ENCODE measurements around the gene SMAD5.

Gene SMAD5

DNA sequence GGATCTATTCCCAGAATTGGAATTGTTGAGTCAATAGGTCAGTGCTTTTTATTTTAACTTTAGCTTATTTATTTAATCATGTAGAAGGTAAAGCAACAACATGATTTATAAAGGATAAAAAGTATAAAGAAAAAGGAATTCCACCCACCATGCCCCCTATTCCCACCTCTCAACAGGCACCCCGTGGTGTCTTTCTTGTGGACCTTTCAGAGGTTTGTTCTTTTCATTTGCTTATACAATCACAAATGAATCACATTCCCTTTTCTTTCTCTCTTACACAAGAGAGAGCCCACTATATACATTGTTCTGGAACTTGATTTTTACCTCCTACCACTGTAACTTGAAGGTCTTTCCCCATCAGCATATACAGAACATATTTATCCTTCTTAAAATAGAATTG, 97.5 kb downstream of the SMAD5 start:
- no peak for DNase-seq

GRCh38 chr5:136232316-136232715, 99.7 kb downstream of the SMAD5 start:
- no peak for DNase-seq

Data from activated effector memory CD4-positive, alpha-beta T cell treated with Interleukin-2 at 50 U/mL for 16 hours (primary cell).